Kidney (tissue), 14 donors: Measurements from ENCODE around the gene ADIPOR2. TPM values are rescaled to one million over a fixed set of nuclear protein-coding genes. Genes with fewer than 3 reads are reported as not detected.

Source experiments
- DNase-seq, 5 donors: peaks; one replicate each; pipeline ENCODE4 v3.0.0-alpha.2; 2013 to 2020
- FAIRE-seq: peaks from 2 replicates; lab custom pipeline; 2012; peaks lifted over from hg19 to GRCh38; lab: Jason Lieb, UNC
- H3K27ac ChIP-seq, 2 donors: one replicate each; pipeline ENCODE4 v1.7.0; 2013; ENCODE audit warnings: low read depth in 2 of 2, low read length in 2 of 2, inconsistent platforms in 1 of 2
- H3K27me3 ChIP-seq: one replicate; pipeline ENCODE4 v1.7.1; 2013; ENCODE audit warnings: low read length, inconsistent platforms; ENCODE audit not compliant: control insufficient read depth, insufficient read depth
- H3K36me3 ChIP-seq, 3 donors: one replicate each; pipeline versions ENCODE4 v1.7.0 to v1.7.1; 2013; ENCODE audit warnings: low read length in 3 of 3, control low read depth in 1 of 3, inconsistent platforms in 1 of 3; ENCODE audit not compliant: insufficient read depth in 3 of 3, control insufficient read depth in 2 of 3
- H3K4me1 ChIP-seq, 3 donors: one replicate each; pipeline versions ENCODE4 v1.7.0 to v1.7.1; 2013; ENCODE audit warnings: low read length in 3 of 3, inconsistent platforms in 1 of 3, low read depth in 1 of 3; ENCODE audit not compliant: control insufficient read depth in 2 of 3, insufficient read depth in 2 of 3
- H3K4me3 ChIP-seq, 3 donors: one replicate each; pipeline versions ENCODE4 v1.7.0 to v1.8.1; 2013; ENCODE audit warnings: low read length in 3 of 3, control low read depth in 1 of 3, inconsistent platforms in 1 of 3
- H3K9ac ChIP-seq, 3 donors: one replicate each; pipeline versions ENCODE4 v1.7.0 to v1.7.1; 2013; ENCODE audit warnings: low read length in 3 of 3, control low read depth in 1 of 3, inconsistent platforms in 1 of 3
- H3K9me3 ChIP-seq, 3 donors: one replicate each; pipeline versions ENCODE4 v1.7.0 to v1.7.1; 2013; ENCODE audit warnings: low read length in 3 of 3, control low read depth in 1 of 3, inconsistent platforms in 1 of 3; ENCODE audit not compliant: control insufficient read depth in 2 of 3, insufficient read depth in 1 of 3
- CTCF ChIP-seq: IDR thresholded peaks from 3 replicates; pipeline ENCODE4 v1.5.1; 2012; ENCODE audit warnings: mild to moderate bottlenecking, moderate library complexity, borderline replicate concordance; ENCODE audit not compliant: insufficient read depth; ENCODE audit errors: extremely low read depth
- intact Hi-C: fragments of 100-400 bp; cut with DNase I; formaldehyde crosslinking; loops from one replicate; pipeline ENCODE4 v1.11.1; 2022
- polyA plus RNA-seq: library from polyadenylated mRNA; stranded (reverse); fragments of 350-450 nt; fragmentation: Illumina TruSeq; extraction: RNeasy Lipid Tissue Mini Kit (QIAGEN cat#74804); gene quantifications from one replicate; pipeline ENCODE4 v1.2.3, GENCODE V29; 2014; ENCODE audit warnings: low read depth, low replicate concordance; ENCODE audit not compliant: insufficient read depth
- total RNA-seq: library from RNA; stranded (reverse); fragmentation: NEBNext Ultra II Directional; extraction: Animal tissue kit (Norgen Biotek cat#: 25700); gene quantifications from one replicate; pipeline ENCODE4 v1.2.1, GENCODE V29; 2021
- donor health status: control.
- donor health status: control.
- donor health status: control.
- donor health status: control.
- donor health status: control.
- donor health status: DM: yes; HTN: yes; CAD: no.
- donor health status: Normal renal cell carcinoma (clear cell type).

ADIPOR2 gene
- total and polyA plus RNA-seq, 2 donors from 2014 or later = 26.7 to 50.0 TPM

GRCh38 chr12:1719139-1719538, 28.3 kb downstream of the ADIPOR2 start:
- Histone ChIP-seq H3K9me3 (no peaks in the 10 kb centered on the region), H3K36me3 (no peaks in the 10 kb centered on the region), H3K27ac (no peak overlapping the region), H3K27me3 (no peaks in the 10 kb centered on the region), H3K9ac (no peak overlapping the region), H3K4me1 (no peaks in the 10 kb centered on the region), H3K4me3 (no peak overlapping the region)
- DNase-seq (no peak), FAIRE-seq (no peak)
- no peak for TF ChIP-seq CTCF
- intact Hi-C loops = no loop called here

- H3K9ac ChIP-seq = no peak overlapping the region
- no peak overlapping the region for H3K27ac ChIP-seq
- no peaks in the 10 kb centered on the region for H3K4me1 ChIP-seq
- no peak overlapping the region for H3K4me3 ChIP-seq
- no peak for FAIRE-seq
- DNase-seq = no peak
- intact Hi-C loops = no loop called here
- H3K36me3 ChIP-seq = no peaks in the 10 kb centered on the region
- H3K9me3 ChIP-seq = no peaks in the 10 kb centered on the region
- no peaks in the 10 kb centered on the region for H3K27me3 ChIP-seq
- no peak for TF ChIP-seq CTCF
Measured at GRCh38 chr12:1720494-1720893, 29.6 kb downstream of the ADIPOR2 start.

GRCh38 chr12:1723721-1724120, 32.9 kb downstream of the ADIPOR2 start:
- Histone ChIP-seq H3K27me3 (no peaks in the 10 kb centered on the region), H3K9me3 (no peaks in the 10 kb centered on the region), H3K4me1 (peaks cover 0 to 6% (median 0%) of the 10 kb centered on the region in 3 donors), H3K9ac (no peak overlapping the region), H3K4me3 (no peak overlapping the region), H3K27ac (no peak overlapping the region), H3K36me3 (no peaks in the 10 kb centered on the region)
- DNase-seq (no peak), FAIRE-seq (no peak)
- no peak for TF ChIP-seq CTCF
- intact Hi-C loops = no loop called here

GRCh38 chr12:1724250-1724649, 33.4 kb downstream of the ADIPOR2 start:
- DNase-seq (no peak), FAIRE-seq (no peak)
- peaks cover 0 to 6% (median 0%) of the 10 kb centered on the region in 3 donors for H3K4me1 ChIP-seq
- intact Hi-C loops = no loop called here
- no peaks in the 10 kb centered on the region for H3K36me3 ChIP-seq
- H3K9ac ChIP-seq = no peak overlapping the region
- H3K4me3 ChIP-seq = no peak overlapping the region
- H3K27me3 ChIP-seq = no peaks in the 10 kb centered on the region
- H3K9me3 ChIP-seq = no peaks in the 10 kb centered on the region
- no peak overlapping the region for H3K27ac ChIP-seq
- no peak for TF ChIP-seq CTCF
